ENCODE measurements around the gene MKI67.

Gene MKI67

DNA sequence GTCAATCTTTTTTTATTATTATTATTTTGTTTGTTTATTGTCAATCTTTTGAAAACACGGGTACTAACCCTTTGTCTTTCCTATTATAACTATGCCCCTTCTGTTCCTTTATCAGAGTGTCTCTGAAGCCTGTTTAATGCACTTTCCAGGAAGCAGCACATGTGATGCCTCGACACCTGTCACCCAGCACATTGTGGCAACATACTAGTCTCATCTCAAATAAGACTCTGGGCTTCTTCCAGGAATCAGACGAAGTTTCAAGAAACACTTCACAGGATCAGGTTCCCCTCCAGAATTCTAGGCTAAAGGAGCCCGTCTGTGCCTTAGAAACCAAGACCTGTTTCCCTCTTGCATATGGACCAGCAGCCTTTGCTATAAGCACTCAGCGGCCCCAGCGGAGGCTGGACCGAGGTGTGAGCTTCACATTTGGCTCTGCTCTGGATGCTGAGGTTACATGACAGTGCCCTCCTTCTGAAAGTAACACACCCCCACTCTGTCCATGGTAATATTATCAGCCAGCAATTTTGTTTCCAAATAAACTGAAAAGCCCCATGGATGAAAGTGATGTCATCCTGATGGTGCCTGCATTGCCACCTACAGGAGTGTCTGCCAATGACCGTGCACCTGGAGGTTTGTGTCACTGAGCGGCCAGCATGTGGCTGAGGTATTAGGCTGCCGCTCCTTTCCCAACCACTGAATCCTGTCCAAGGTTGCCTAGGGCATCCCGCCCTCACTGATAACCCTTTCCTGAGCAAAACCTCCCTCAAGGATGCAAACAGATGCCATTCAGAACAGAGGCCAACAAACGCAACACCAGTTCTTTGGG, 38.1 kb downstream of the MKI67 start:
- TF ChIP-seq, protein P1, sequence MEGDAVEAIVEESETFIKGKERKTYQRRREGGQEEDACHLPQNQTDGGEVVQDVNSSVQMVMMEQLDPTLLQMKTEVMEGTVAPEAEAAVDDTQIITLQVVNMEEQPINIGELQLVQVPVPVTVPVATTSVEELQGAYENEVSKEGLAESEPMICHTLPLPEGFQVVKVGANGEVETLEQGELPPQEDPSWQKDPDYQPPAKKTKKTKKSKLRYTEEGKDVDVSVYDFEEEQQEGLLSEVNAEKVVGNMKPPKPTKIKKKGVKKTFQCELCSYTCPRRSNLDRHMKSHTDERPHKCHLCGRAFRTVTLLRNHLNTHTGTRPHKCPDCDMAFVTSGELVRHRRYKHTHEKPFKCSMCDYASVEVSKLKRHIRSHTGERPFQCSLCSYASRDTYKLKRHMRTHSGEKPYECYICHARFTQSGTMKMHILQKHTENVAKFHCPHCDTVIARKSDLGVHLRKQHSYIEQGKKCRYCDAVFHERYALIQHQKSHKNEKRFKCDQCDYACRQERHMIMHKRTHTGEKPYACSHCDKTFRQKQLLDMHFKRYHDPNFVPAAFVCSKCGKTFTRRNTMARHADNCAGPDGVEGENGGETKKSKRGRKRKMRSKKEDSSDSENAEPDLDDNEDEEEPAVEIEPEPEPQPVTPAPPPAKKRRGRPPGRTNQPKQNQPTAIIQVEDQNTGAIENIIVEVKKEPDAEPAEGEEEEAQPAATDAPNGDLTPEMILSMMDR (IDR thresholded peaks at IDR 0.05; ENCODE audit: insufficient read depth, low read depth, low read length, missing control alignments): peak; percentile 31
- no peak overlapping the region for H3K4me3 ChIP-seq (ENCODE audit: low read length)
- peak; percentile 27 for DNase-seq (ENCODE audit: low read depth)

DNA sequence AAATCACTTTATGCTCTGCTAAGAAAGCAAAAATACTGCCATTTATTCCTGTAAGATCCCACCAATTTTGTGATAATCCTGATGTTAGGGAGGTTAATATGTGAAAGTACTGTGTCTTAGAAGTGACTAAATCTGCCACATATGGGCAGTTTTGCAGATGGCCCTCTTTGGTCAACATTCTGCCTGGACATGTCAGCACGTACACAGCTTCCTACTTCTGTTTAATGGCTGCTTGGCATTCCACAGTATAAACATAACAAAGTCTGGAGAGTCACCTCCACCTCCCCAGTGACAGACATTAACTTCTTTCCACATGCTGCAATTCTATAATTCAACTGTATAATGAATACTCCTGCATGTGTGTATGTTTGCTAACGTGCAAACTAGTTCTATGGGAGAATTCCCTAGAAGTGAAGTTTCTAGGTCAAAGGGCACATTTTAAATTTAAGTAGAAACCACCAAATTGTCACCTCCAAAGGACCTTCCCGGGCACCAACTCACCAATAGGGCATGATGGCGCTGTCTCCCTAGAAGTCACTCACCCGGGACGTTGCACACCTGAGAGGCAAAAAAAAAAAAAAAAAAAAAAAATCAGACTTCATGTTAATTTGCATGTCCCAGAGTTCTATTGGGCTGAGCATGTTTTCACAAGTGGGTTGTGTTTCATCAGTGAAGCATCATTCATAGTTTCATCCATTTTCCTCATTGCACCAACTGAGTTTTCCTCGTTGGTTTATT, 38.9 kb downstream of the MKI67 start:
- H3K4me3 ChIP-seq (ENCODE audit: low read length): no peak overlapping the region
- peak; percentile 38 for DNase-seq (ENCODE audit: low read depth)
- TF ChIP-seq, protein P1 (IDR thresholded peaks at IDR 0.05; ENCODE audit: insufficient read depth, low read depth, low read length, missing control alignments): no peak

DNA sequence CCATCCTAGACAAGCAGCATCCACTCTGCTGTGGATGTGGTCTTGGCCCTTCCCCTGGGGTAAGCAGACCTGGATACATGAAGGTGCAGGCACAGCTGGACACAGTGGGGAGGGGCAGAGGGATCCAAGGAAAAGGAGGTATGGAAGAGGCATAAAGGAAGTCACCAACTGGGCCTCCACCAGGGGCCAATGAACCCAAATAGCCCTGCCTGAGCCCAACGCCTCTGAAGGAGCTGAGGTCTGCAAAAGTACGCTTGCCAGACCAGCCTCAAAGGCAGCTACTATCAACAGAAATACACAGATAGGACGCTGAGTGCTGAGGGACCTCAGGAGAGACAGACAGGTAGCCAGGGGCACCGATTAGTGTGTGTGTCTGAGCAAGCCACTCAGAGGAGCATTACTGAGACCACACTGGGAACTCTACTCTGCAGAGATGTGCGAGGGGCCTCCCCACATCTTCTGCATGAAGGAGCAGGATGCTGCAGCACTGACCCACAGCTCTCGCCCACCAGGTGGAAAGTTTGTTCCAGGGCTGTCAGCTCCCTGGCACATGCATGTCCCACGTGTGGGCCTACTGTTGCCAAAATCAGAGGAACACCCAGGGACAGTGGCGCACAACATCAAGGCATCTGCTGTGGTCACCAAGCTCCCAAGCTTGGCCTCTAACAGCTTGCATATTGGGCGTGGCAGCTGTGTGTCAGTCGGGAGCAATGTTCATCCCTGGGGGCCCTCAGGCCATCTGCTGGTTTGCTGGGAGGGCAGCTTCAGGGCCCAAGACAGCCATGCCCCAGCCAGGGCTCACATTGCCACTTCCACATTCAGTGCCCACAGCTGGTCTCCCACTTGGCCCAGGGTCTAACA, 40.0 kb downstream of the MKI67 start:
- peak; percentile 36 for DNase-seq (ENCODE audit: low read depth)
- TF ChIP-seq, protein P1 (IDR thresholded peaks at IDR 0.05; ENCODE audit: insufficient read depth, low read depth, low read length, missing control alignments): no peak
- H3K4me3 ChIP-seq (ENCODE audit: low read length): no peak overlapping the region

DNA sequence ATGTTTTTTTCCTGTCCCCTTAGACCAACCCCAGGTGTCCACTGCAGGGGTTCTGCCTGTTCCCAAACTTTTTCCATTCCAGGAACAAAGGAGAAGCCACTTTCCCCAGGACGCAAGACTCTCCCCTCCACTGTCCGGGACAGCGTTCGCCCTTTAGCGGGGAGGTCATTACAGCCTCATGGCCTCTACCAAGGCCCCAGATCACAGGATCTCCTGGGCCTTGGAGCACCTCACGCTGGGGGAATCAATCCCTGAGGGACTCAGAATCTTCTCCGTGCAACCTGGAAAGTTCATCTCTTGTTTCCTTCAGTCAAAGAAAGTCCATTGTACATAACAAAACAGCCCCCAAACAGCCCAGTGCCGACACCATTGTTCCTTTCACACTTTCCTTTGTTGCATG, 41.2 kb downstream of the MKI67 start:
- no peak overlapping the region for H3K4me3 ChIP-seq (ENCODE audit: low read length)
- TF ChIP-seq, protein P1 (IDR thresholded peaks at IDR 0.05; ENCODE audit: insufficient read depth, low read depth, low read length, missing control alignments): no peak
- DNase-seq (ENCODE audit: low read depth): no peak

DNA sequence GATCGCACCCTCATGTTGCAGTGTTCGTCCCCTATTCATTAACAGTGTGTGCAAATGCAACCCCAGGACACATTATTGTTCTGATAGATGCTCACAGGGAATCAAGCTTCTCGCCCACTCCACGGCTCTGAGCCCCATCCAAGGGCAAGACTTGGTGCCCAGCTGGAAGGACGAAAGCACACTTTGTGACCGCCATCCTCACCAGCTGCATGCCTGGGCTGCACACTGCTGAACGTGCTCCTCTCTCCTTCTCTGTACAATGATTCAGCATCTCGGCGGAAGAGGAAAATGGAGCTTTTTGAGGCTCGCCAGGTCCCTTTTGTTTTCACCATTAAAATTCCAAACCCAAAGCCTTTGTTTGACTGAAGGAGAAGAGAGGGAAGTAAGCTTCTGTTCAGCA, 41.9 kb downstream of the MKI67 start:
- no peak for DNase-seq (ENCODE audit: low read depth)
- TF ChIP-seq, protein P1 (IDR thresholded peaks at IDR 0.05; ENCODE audit: insufficient read depth, low read depth, low read length, missing control alignments): no peak
- H3K4me3 ChIP-seq (ENCODE audit: low read length): no peak overlapping the region

DNA sequence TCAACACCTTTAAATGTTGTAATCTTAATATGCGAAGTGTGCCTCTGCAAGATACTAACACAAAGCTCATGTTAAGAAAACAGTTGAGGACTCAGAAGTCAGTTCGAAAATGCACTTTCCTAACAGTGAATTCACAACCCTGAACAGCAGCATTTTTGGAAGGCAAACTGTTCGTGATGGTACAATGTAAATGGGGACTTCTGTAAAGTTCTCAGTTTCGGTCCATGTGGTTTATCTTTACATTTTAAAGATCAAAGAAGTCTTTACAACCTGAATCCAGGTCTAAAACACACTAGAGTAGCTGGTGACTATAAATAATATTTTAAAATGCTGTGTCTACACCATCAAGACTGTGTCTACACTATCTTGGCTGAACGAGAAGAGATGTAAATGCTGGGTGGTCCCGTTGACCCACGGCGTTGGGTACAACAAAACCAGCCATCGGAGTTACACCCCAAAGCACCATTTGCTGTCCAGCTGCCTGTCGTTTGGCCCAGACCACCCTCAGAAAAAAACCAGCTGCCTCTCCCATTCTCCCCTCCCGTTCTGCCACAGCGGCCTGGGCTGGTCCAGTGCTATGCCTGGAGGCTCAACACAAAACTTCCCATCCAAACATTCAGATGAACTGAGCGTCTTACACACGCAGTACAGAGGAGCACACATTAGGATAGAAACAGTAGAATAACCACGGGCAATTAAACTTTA, 42.9 kb downstream of the MKI67 start:
- H3K4me3 ChIP-seq (ENCODE audit: low read length): no peak overlapping the region
- TF ChIP-seq, protein P1 (IDR thresholded peaks at IDR 0.05; ENCODE audit: insufficient read depth, low read depth, low read length, missing control alignments): no peak
- no peak for DNase-seq (ENCODE audit: low read depth)

Data from epithelial cell of esophagus (primary cell).